GM19397 (cell line): Measurements from ENCODE around the gene RPL28.
"Not testable (repeated sequence)": the region's sequence is repeated elsewhere in the genome, so short reads cannot be mapped to it uniquely, and the experiment has no call there.

Source experiments
- ATAC-seq: cut with Tn5 transposase; IDR thresholded peaks from one replicate; pipeline ENCODE4 v1.9.1; 2021; ENCODE audit warnings: mild to moderate bottlenecking, moderate library complexity; ENCODE audit not compliant: unreplicated experiment

Gene RPL28

GRCh38 chr19:55446060-55446459, 60.3 kb downstream of the RPL28 start:
- no peak for ATAC-seq

- ATAC-seq = no peak
Measured at GRCh38 chr19:55447421-55448174, 61.9 kb downstream of the RPL28 start.

- ATAC-seq = not testable (repeated sequence)
Measured at GRCh38 chr19:55448175-55448490, 62.4 kb downstream of the RPL28 start.

GRCh38 chr19:55449469-55449868, 63.7 kb downstream of the RPL28 start:
- ATAC-seq = no peak

GRCh38 chr19:55451163-55451964, 65.6 kb downstream of the RPL28 start:
- ATAC-seq = no peak

- no peak for ATAC-seq
Measured at GRCh38 chr19:55451965-55452748, 66.4 kb downstream of the RPL28 start.
